GM13976 (cell line): Measurements from ENCODE around the gene GBX1.

Experiments
- DNase-seq: peaks from one replicate; pipeline ENCODE4 v3.0.0; 2012; ENCODE audit warnings: low spot score
- CTCF ChIP-seq: IDR thresholded peaks from 2 replicates; pipeline ENCODE4 v1.5.1; 2012; ENCODE audit warnings: borderline replicate concordance, mild to moderate bottlenecking; ENCODE audit not compliant: insufficient read depth; ENCODE audit errors: extremely low read depth, missing control alignments, control extremely low read depth
- in situ Hi-C: fragments of 300-500 bp; cut with MboI; formaldehyde crosslinking; loops from one replicate; pipeline ENCODE4 v1.12.0; 2022; ENCODE audit warnings: low sequenced_read_pairs, mixed read lengths, inconsistent platforms; ENCODE audit not compliant: unreplicated experiment

The GBX1 gene

DNA sequence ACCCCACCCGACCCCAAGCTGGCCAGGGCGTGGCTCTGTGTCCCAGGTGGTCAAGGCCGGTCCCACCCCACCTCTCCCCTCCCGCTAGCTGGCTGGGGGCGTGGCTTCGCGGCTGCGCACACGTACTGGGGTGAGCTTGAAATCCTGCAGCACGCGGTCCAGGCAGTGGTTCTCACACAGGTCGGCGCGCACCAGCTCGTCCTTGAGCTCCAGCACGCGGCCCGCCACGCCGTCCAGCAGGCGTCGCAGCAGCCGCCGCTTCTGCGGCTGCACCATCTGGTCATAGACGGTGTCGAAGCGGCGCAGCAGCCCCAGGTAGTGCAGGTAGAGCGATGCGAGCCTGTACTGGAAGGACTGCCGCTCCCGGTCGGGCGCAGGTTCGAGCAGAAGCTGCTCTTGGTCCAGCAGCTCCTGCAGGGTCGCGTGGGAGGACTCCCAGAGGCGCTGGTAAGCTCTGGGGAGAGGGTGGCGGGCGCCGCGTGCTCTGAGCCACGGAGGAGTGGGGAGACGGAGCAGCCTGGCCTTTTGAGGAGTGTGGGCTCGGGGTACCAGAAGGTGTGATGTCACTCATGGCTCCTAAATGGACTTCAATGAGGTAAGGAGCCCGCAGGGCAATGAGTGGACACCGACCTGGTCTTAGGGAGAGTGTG is 37.0 kb upstream of the GBX1 start:
- in situ Hi-C loops, result no loop called here
- DNase-seq, result peak; percentile 25
- no peak for TF ChIP-seq CTCF

DNA sequence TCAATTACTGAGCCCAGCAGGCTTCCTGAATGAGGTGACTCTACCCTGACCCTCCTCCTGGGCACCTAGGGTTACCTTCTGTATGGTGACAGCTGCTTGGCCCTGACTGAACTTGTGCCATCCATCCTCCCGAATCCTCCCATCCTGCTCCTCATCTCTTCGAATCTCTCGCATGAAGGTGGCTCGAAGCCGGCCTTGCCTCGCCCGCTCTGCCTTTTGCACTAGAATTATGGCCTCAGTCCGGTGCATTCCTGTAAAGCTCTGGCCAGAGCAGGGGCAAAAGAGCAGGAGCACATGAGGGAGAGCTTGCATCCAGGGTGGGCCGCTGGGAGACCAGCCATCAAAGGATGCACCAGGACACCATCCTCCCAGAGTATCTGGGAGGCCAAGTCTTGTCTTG is 35.3 kb upstream of the GBX1 start:
- DNase-seq, result no peak
- in situ Hi-C loops, result no loop called here
- no peak for TF ChIP-seq CTCF

GRCh38 chr7:151201751-151202150 is 34.3 kb upstream of the GBX1 start:
- in situ Hi-C loops, result no loop called here
- no peak for TF ChIP-seq CTCF
- DNase-seq, result no peak

GRCh38 chr7:151201344-151201743 is 33.9 kb upstream of the GBX1 start:
- no peak for DNase-seq
- TF ChIP-seq CTCF, result no peak
- in situ Hi-C loops, result no loop called here

DNA sequence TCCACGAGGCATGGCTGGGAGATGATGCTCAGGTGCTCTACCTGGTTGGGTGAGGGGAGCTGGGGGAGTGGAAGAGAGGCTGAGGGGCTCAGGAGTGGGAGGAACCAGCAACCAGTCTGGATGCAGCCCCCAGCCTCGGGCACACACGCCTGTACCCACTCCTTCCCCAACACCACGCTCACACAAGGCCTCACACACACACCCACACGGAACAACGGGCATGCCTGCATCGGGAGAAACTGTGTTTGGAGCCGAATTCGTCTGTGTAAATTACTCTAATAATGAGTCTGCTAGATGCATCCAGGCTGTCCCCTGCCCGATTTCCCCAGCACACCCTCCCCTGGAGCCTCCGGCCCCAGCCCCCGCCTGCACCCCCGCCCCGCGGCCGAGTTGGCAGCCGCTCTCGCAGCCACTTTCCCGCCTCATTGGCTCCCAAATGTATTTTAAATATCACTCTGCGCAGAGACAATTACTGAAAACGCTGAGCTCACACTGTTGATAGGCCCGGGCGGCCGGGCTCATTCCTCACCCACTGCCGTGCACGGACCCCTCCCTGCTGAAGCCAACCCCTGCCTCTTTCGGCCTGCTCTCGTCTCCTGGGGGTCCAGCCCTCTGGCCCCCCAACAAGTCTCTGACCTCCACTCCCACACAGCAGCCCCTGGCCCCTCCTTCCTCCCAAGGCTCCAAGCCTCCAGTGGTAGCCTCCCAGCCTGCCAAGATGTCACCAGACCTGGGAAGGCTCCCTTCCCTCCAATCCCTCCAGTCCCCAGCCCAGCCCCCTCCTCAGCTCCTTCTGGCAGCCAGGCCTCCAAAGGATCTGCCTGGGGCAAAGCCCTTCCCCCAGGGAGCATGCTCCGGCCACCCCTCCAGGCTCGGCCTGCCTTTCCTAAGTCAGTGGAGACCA is 31.7 kb upstream of the GBX1 start:
- no peak for TF ChIP-seq CTCF
- in situ Hi-C loops, result no loop called here
- DNase-seq, result no peak

- no peak for DNase-seq
- in situ Hi-C loops, result no loop called here
- no peak for TF ChIP-seq CTCF
Observed at GRCh38 chr7:151197932-151198331, 30.4 kb upstream of the GBX1 start.
